AG04449 (cell line): ENCODE results near the gene DOCK10.

ENCODE experiments used
- CTCF ChIA-PET: fragments of 350-600 bp; formaldehyde crosslinking; extraction: SDS; loops from one replicate; lab custom pipeline; 2021; ENCODE audit warnings: antibody characterized with exemption; lab: Yijun Ruan, JAX
- POLR2A ChIA-PET: fragments of 400-600, 350-600 bp; formaldehyde crosslinking; extraction: SDS; loops from one replicate; lab custom pipeline; 2020; ENCODE audit warnings: antibody characterized with exemption, inconsistent platforms; lab: Yijun Ruan, JAX
- DNase-seq: peaks from one replicate; pipeline ENCODE4 v3.0.0-alpha.2; 2010; ENCODE audit warnings: low read depth, low spot score
- H3K4me3 ChIP-seq: 2 replicates; pipeline ENCODE4 v1.5.1; 2011; ENCODE audit warnings: low read depth, mild to moderate bottlenecking, control low read depth, low read length
- TF ChIP-seq, protein P1 (sequence below): IDR thresholded peaks from one replicate; pipeline ENCODE4 v1.5.1; 2011; ENCODE audit warnings: mild to moderate bottlenecking, moderate library complexity, low read length, control low read depth, inconsistent platforms; ENCODE audit not compliant: insufficient read depth; ENCODE audit errors: missing control alignments

Gene DOCK10

DNA sequence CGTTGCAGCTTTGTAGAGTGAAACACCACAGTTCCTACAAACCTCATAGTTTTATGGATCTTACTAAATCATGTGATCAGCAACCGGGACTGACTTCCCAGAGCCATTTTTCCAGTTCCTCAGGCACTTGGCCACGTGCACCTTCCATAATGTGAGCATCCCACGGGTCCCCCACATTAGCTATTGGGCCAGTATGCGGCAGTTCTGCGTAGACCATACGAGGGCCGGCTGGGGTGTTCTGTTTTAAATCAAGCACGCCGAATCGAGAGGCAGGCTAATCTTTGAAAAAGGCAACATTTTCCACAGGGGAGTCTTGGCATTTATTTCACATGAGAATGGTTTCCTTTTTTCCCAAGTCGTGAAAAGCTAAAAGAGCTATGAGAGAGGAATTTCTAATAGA lies 190.5 kb downstream of the DOCK10 start:
- ChIA-PET POLR2A (interaction anchor here (0.5 kb wide), 1 partner anchor 21 kb away, joined by 3 read pairs; no protein-coding TSS in a partner anchor), CTCF (interaction anchor here (1.8 to 2.4 kb wide), 2 partner anchors 9 to 74 kb away, joined by 6 to 8 read pairs; no protein-coding TSS in a partner anchor)
- TF ChIP-seq, protein P1, sequence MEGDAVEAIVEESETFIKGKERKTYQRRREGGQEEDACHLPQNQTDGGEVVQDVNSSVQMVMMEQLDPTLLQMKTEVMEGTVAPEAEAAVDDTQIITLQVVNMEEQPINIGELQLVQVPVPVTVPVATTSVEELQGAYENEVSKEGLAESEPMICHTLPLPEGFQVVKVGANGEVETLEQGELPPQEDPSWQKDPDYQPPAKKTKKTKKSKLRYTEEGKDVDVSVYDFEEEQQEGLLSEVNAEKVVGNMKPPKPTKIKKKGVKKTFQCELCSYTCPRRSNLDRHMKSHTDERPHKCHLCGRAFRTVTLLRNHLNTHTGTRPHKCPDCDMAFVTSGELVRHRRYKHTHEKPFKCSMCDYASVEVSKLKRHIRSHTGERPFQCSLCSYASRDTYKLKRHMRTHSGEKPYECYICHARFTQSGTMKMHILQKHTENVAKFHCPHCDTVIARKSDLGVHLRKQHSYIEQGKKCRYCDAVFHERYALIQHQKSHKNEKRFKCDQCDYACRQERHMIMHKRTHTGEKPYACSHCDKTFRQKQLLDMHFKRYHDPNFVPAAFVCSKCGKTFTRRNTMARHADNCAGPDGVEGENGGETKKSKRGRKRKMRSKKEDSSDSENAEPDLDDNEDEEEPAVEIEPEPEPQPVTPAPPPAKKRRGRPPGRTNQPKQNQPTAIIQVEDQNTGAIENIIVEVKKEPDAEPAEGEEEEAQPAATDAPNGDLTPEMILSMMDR, result no peak

DNA sequence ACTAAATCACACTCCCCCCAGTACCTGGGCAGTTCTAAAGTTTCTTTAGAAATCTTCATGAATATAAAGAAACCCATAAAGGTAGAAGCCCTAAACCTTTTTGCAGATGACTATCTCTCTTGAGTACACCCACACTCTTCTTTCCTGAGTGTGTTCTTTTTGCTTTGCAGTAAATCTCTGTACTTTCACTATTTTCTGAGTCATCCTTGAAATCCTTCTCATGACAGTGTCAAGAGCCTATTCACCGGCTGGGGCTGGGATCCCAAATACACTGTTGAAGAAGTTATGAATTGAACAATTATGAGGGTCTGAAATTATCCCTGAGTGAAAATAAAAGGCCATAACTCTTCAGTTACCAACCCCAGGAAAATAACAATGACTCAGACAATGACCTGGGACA lies 192.2 kb downstream of the DOCK10 start:
- DNase-seq, result no peak
- no peak overlapping the region for H3K4me3 ChIP-seq
- TF ChIP-seq, protein P1, result no peak
- POLR2A ChIA-PET, result no interaction called here
- CTCF ChIA-PET, result no interaction called here

More for the DNA sequence above, 190.5 kb downstream of the DOCK10 start:
- DNase-seq, result no peak
- H3K4me3 ChIP-seq, result no peak overlapping the region

DNA sequence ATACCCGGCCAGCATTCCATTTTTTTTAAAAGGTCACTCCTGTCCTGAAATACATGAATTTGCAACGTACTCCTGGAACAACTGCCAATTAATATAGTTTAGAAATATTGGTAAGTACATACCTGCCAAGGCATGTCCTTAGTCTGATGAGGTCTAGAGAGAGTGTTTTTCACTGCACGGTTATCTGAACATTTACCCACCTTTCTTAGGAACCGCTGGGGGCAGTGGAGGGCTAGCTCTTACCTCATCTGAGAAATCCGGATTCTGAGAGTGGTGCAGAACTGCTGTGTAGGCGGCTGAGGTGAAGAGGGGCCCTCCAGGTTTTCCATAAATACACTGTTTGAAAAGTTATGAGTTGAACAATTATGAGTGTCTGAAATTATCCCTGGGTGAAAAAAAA lies 193.0 kb downstream of the DOCK10 start:
- ChIA-PET CTCF (interaction anchor here (1.5 kb wide), 1 partner anchor 11 kb away, joined by 4 read pairs; no protein-coding TSS in a partner anchor), POLR2A (no interaction called here)
- DNase-seq, result no peak
- H3K4me3 ChIP-seq, result no peak overlapping the region
- TF ChIP-seq, protein P1, result no peak

DNA sequence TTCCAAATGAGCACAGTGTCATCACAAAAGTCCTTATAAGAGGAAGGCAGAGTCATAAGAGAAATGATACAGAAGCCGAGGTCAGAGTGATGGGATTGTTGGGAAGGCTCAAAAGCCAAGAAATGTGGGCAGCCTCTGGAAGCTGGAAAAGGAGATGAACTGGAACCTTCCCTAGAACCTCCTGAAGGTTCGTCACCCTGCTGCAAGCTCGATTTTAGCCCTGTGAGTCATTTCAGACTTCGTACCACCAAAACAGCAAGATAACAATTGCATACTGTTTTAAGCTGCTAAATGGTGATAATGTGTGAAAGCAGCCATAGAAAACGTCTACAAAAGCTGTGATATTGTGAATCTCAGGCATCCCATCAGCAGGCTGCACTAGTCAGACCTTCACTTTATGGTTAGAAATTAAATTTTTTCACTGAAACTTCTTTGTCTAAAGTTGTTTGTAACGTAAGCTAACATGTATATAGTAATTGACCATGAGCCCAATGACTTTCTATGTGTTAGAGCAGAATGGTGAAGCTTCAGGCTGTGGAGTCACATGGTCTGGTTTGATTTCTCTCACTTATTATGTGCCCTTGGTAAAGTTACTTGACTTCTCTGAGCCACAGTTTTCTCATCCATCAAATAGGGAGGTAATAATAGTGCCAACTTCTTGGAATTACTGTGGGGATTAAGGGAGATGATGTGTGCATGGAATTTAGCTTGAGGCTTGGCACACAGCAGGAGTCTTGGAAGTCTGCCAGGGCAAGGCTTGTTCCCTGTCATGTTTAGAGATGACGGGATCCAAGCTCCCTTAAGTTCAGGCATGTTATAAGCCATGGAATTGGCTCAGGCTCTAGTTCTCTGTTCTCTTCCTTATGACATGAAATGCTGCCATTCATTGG lies 194.1 kb downstream of the DOCK10 start:
- peak; percentile 59 for DNase-seq
- no peak overlapping the region for H3K4me3 ChIP-seq
- ChIA-PET POLR2A (no interaction called here), CTCF (interaction anchor here (0.9 to 1.5 kb wide), 2 partner anchors 10 to 153 kb away, joined by 3 to 4 read pairs; no protein-coding TSS in a partner anchor)
- TF ChIP-seq, protein P1, result no peak

DNA sequence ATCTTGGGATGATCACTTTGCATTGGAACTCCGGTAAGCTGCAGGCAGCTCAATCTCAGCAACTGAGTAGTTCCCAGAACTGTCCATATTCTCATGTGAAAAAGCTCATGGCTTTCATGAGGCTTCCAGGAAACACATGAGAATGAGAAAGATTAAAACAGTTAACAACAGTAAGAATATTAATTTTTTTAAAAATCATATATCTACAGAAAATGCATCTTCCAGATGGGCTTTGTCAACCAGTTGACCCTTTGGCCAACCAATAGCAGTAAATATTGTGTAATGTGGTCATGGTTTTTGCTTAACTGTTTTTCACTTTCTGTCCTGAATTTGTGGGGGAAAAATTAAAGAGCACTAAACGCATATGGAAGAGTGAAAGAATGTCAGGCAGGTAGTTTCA lies 194.9 kb downstream of the DOCK10 start:
- no peak overlapping the region for H3K4me3 ChIP-seq
- POLR2A ChIA-PET, result no interaction called here
- DNase-seq, result no peak
- TF ChIP-seq, protein P1, result no peak
- CTCF ChIA-PET, result no interaction called here

DNA sequence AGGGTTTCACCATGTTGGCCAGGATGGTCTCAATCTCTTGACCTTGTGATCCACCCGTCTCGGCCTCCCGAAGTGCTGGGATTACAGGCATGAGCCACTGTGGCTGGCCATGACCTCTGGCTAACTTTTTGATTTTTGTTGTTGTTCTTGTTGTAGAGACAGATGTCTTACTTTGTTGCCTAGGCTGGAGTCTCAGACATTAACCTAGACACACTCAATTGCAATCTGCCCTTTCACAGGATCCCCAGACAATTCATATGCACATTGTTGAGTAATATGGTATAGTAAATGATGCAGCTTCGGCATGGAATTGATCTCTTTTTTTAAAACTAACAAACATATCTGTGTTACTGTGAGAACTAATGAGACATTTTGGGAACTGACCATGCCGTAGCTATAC lies 195.6 kb downstream of the DOCK10 start:
- H3K4me3 ChIP-seq, result no peak overlapping the region
- TF ChIP-seq, protein P1, result no peak
- no peak for DNase-seq
- CTCF ChIA-PET, result no interaction called here
- POLR2A ChIA-PET, result no interaction called here
